ENCODE data around the gene ZNF804A.

The ZNF804A gene

GRCh38 chr2:184956856-184957255, 358.5 kb downstream of the ZNF804A start:
- DNase-seq: no peak

GRCh38 chr2:184971546-184972068, 373.3 kb downstream of the ZNF804A start:
- no peak for DNase-seq
